OCI-LY1 (cell line): ENCODE data around the gene AKT1.

ENCODE experiments used
- H2AFZ ChIP-seq: fragments of 200-600 bp; sonication (generic), shearing (Covaris generic); 2 replicates; pipeline ENCODE4 v1.6.0; 2014; ENCODE audit warnings: antibody characterized with exemption, mild to moderate bottlenecking, low read length
- H3F3A ChIP-seq: fragments of 200-600 bp; sonication (generic), shearing (Covaris generic); 2 replicates; pipeline ENCODE4 v1.6.0; 2014; ENCODE audit warnings: mild to moderate bottlenecking, antibody characterized with exemption, low read length, moderate library complexity; ENCODE audit not compliant: insufficient read depth
- H3K27ac ChIP-seq: fragments of 200-600 bp; sonication (generic); 2 replicates; pipeline ENCODE4 v1.5.1; 2014; ENCODE audit warnings: low read length, mixed run types, mild to moderate bottlenecking, low read depth; ENCODE audit not compliant: poor library complexity, severe bottlenecking
- H3K27me3 ChIP-seq: fragments of 200-600 bp; sonication (generic); 2 replicates; pipeline ENCODE4 v1.6.0; 2014; ENCODE audit warnings: antibody characterized with exemption, mild to moderate bottlenecking, low read length, moderate library complexity; ENCODE audit not compliant: insufficient read depth
- H3K36me3 ChIP-seq: fragments of 200-600 bp; sonication (generic); 2 replicates; pipeline ENCODE4 v1.6.1; 2014; ENCODE audit warnings: mild to moderate bottlenecking, antibody characterized with exemption, low read length, moderate library complexity, mixed read lengths; ENCODE audit not compliant: insufficient read depth
- H3K4me1 ChIP-seq: fragments of 200-600 bp; sonication (generic); 2 replicates; pipeline ENCODE4 v1.5.1; 2014; ENCODE audit warnings: mild to moderate bottlenecking, low read length, moderate library complexity; ENCODE audit not compliant: insufficient read depth, severe bottlenecking
- H3K4me2 ChIP-seq: fragments of 200-600 bp; sonication (generic), shearing (Covaris generic); 2 replicates; pipeline ENCODE4 v1.6.1; 2014; ENCODE audit warnings: low read length
- H3K4me3 ChIP-seq: fragments of 200-600 bp; sonication (generic); 2 replicates; pipeline ENCODE4 v1.5.1; 2014; ENCODE audit warnings: low read length, low read depth, mild to moderate bottlenecking, mixed read lengths; ENCODE audit not compliant: poor library complexity, severe bottlenecking
- H3K79me2 ChIP-seq: fragments of 200-600 bp; shearing (Covaris generic); 2 replicates; pipeline ENCODE4 v1.6.1; 2016; ENCODE audit warnings: mixed run types, low read length, mixed read lengths; ENCODE audit not compliant: insufficient read depth
- H3K9ac ChIP-seq: fragments of 200-600 bp; sonication (generic), shearing (Covaris generic); 2 replicates; pipeline ENCODE4 v1.6.1; 2014; ENCODE audit warnings: mild to moderate bottlenecking, low read length, mixed read lengths
- H3K9me2 ChIP-seq: fragments of 200-600 bp; sonication (generic), shearing (Covaris generic); 2 replicates; pipeline ENCODE4 v1.6.1; 2014; ENCODE audit warnings: low read depth, mild to moderate bottlenecking, low read length, mixed read lengths
- H3K9me3 ChIP-seq: fragments of 200-600 bp; shearing (Covaris generic); 2 replicates; pipeline ENCODE4 v1.6.1; 2014; ENCODE audit warnings: low read length, mixed read lengths
- H4K20me1 ChIP-seq: fragments of 200-600 bp; sonication (generic), shearing (Covaris generic); 2 replicates; pipeline ENCODE4 v1.6.0; 2016; ENCODE audit warnings: mild to moderate bottlenecking, low read length; ENCODE audit not compliant: insufficient read depth
- EZH2 ChIP-seq: fragments of 200-600 bp; sonication (generic), shearing (Covaris generic); IDR thresholded peaks from 2 replicates; pipeline ENCODE4 v1.8.0; 2017; ENCODE audit warnings: borderline replicate concordance, mixed run types, mild to moderate bottlenecking, antibody characterized with exemption, low read length, moderate library complexity, mixed read lengths
- TF ChIP-seq, protein P1 (sequence below): fragments of 200-600 bp; sonication (generic), shearing (Covaris generic); IDR thresholded peaks from 2 replicates; pipeline ENCODE4 v1.5.1; 2017; ENCODE audit warnings: mild to moderate bottlenecking, antibody characterized with exemption, low read length, moderate library complexity, mixed read lengths

The AKT1 gene

GRCh38 chr14:104721505-104722431 is 73.8 kb downstream of the AKT1 start:
- H3K4me2 ChIP-seq: no peak overlapping the region
- no peaks in the 10 kb centered on the region for H3K9me2 ChIP-seq
- H3K9ac ChIP-seq: no peak overlapping the region
- peaks cover 8% of the 10 kb centered on the region; the same call in 1 of the 2 replicates for H3K27me3 ChIP-seq
- H3K4me1 ChIP-seq: peaks cover 18% of the 10 kb centered on the region
- H3K9me3 ChIP-seq: no peaks in the 10 kb centered on the region
- no peaks in the 10 kb centered on the region for H3K79me2 ChIP-seq
- H3F3A ChIP-seq: no peaks in the 10 kb centered on the region
- H3K36me3 ChIP-seq: no peaks in the 10 kb centered on the region
- H4K20me1 ChIP-seq: no peaks in the 10 kb centered on the region
- no peak overlapping the region for H3K27ac ChIP-seq
- H3K4me3 ChIP-seq: no peak overlapping the region
- TF ChIP-seq EZH2: no peak
- TF ChIP-seq, protein P1, sequence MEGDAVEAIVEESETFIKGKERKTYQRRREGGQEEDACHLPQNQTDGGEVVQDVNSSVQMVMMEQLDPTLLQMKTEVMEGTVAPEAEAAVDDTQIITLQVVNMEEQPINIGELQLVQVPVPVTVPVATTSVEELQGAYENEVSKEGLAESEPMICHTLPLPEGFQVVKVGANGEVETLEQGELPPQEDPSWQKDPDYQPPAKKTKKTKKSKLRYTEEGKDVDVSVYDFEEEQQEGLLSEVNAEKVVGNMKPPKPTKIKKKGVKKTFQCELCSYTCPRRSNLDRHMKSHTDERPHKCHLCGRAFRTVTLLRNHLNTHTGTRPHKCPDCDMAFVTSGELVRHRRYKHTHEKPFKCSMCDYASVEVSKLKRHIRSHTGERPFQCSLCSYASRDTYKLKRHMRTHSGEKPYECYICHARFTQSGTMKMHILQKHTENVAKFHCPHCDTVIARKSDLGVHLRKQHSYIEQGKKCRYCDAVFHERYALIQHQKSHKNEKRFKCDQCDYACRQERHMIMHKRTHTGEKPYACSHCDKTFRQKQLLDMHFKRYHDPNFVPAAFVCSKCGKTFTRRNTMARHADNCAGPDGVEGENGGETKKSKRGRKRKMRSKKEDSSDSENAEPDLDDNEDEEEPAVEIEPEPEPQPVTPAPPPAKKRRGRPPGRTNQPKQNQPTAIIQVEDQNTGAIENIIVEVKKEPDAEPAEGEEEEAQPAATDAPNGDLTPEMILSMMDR: no peak
- no peak overlapping the region for H2AFZ ChIP-seq
